ENCODE results near the gene PKIG. TPM values are rescaled to one million over a fixed set of nuclear protein-coding genes. Genes with fewer than 3 reads are reported as not detected.

Gene PKIG
- 33.3 to 39.2 TPM (median 38.9 TPM) in 5 replicates for total RNA-seq (2022; extraction: Qiagen RNA extraction)

DNA sequence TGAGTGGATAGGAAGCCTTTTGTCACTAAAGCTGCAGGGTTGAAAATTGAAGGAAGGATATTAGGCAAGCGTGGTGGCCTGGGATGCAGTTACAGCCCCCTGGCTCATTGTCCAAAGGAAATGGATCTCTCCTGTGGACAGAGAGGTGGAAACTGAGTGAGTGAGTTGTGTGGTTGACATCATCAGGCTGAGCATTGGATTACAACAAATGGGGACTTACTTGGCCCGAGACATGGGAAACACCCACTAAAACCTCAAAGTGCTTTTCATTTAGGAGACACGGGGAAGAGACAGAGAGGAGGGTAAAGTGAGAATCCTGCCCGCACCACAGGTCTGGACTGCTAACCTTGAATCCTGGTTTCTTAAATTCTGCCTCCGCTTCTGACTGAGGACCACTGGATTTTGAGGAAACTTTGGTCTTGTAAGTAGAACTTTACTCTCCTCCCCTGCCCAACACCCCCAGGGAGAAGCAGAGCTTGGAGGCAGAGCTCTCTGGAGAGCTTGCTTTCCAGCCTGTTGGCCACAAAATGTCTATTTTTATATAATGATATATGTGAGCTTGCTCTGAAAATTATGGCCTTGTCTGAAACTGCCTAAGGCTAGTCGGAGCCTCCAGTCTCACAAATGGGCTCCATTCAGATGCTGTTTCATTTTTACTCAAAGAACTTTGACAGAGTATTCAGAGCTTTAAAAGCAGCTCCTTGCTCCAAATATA lies at the start of gene PKIG:
PKIG (plus strand) TSS at position 269 of the 715 bp plus-strand sequence. CDS start 31,978 bp downstream, outside the sequence.

DNA sequence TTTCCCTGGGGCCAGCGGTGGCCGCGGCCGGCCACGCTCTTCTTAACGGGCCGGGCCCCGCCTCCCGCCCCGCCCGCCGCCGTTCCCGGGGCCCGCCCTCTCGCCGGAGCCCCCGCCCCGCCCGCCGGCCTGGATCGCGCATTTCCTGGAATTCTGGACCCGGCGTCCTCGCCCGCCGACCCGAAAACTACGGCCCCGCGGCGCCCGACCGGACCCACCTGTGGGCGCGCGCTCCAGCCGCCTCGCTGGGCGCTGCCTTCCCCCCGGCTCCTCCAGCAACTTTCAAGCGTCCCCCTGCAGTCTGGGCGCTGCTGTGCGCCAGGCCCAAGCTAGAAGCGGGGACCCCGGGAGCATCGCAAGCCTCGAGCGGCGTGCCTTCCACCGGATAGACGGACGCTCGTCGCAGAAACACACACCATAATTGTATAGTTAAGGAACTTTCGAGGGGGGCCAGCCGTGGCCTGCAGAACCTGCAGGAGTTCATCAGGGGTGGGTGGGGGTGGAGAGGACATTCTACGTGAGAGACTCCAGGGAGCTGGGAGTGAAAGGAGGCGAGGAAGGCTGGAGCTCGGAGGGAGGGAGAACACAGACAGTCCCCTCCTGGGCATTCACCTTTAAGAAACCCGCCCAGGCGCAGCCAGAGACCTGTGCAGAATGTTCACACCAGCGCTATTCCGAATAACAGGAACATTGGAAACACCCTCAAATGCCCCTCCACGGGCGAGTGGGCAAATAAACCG lies 69.5 kb downstream of the PKIG start, which contains the start of gene ADA:
ADA (minus strand) TSS at position 16 of the 740 bp plus-strand sequence. CDS start 92 bp downstream, outside the sequence.

Other genes starting within 250 kb of the PKIG start
- 0.20 to 0.62 TPM (median 0.25 TPM) in 4 of 5 replicates, not detected in the other for gene R3HDML, start 245.5 kb upstream of the PKIG start, total RNA-seq (2022; extraction: Qiagen RNA extraction)
- gene HNF4A, start 226.9 kb upstream of the PKIG start, total RNA-seq (2022; extraction: Qiagen RNA extraction), result 11.9 to 17.0 TPM (median 15.4 TPM) in 5 replicates
- 11.0 to 14.2 TPM (median 13.7 TPM) in 5 replicates for gene TTPAL, start 106.7 kb upstream of the PKIG start, total RNA-seq (2022; extraction: Qiagen RNA extraction)
- 70.4 to 87.2 TPM (median 79.6 TPM) in 5 replicates for gene SERINC3, start 60.5 kb upstream of the PKIG start, total RNA-seq (2022; extraction: Qiagen RNA extraction)
- 49.8 to 59.5 TPM (median 57.1 TPM) in 5 replicates for gene ADA, start 69.1 kb downstream of the PKIG start, total RNA-seq (2022; extraction: Qiagen RNA extraction)
- gene CCN5, start 132.8 kb downstream of the PKIG start, total RNA-seq (2022; extraction: Qiagen RNA extraction), result 24.5 to 42.8 TPM (median 29.3 TPM) in 5 replicates
- 0.54 to 0.77 TPM (median 0.72 TPM) in 5 replicates for gene KCNK15, start 163.3 kb downstream of the PKIG start, total RNA-seq (2022; extraction: Qiagen RNA extraction)
- gene RIMS4, start 228.0 kb downstream of the PKIG start, total RNA-seq (2022; extraction: Qiagen RNA extraction), result 1.2 to 1.9 TPM (median 1.5 TPM) in 5 replicates